HG02678 (cell line): Measurements from ENCODE around the gene TMED1.
"Not testable (repeated sequence)": the region's sequence is repeated elsewhere in the genome, so short reads cannot be mapped to it uniquely, and the experiment has no call there.

Experiments used
- ATAC-seq: cut with Tn5 transposase; IDR thresholded peaks from one replicate; pipeline ENCODE4 v1.9.1; 2021; ENCODE audit warnings: mild to moderate bottlenecking, moderate library complexity; ENCODE audit not compliant: unreplicated experiment

The TMED1 gene

DNA sequence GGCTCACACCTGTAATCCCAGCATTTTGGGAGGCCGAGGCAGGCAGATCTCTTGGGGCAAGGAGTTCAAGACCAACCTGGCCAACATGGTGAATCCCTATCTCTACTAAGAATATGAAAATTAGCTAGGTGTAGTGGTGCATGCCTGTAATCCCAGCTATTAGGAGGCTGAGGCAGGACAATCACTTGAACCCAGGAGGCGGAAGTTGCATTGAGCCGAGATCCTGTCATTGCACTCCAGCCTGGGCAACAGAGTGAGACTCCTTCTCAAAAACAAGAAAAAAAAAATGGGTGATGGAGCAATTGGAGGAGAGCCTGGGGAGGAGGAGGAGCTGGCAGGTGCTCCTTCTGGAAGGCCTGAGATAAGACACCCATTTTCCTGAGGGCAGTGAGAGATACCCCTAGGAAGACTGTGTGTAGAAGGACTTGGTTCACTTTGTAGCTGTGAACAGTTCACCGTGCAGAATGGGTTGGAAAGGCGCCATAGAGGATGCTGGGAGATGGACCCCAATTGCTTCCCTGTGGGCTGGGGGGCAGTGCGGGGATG is 26.6 kb upstream of the TMED1 start:
- ATAC-seq, result no peak

GRCh38 chr19:10861103-10861651 is 25.2 kb upstream of the TMED1 start:
- ATAC-seq, result no peak

DNA sequence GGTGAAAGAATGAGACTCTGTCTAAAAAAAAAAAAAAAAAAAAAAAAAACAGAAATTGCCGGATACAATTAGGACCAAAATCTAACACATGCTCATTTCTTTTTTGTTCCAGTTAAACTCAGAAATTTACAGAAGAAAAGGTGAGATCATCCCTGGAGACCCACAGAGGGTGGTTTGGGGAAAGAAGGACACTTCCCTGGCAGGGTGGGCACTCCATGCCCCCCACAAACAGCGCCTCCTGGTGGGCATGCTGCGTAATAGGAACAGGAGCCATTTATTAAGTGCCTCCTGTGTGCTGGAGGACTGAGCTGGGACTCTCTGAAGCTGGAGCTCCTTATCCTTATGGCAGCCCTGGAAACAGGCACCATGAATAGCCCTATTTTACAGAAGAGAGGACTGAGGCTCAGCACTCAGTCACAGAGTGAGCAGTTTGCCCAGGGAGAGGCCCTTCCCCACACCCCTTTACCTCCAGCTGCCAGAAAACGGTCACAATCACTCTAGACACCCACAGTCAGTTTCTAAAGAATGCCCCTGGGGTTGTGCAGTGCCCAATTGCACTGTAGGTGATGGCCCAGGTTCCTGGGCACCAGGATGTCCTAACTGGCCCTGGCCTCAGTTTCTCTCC is 22.3 kb upstream of the TMED1 start:
- ATAC-seq, result no peak

GRCh38 chr19:10856899-10857298 is 20.9 kb upstream of the TMED1 start:
- not testable (repeated sequence) for ATAC-seq

DNA sequence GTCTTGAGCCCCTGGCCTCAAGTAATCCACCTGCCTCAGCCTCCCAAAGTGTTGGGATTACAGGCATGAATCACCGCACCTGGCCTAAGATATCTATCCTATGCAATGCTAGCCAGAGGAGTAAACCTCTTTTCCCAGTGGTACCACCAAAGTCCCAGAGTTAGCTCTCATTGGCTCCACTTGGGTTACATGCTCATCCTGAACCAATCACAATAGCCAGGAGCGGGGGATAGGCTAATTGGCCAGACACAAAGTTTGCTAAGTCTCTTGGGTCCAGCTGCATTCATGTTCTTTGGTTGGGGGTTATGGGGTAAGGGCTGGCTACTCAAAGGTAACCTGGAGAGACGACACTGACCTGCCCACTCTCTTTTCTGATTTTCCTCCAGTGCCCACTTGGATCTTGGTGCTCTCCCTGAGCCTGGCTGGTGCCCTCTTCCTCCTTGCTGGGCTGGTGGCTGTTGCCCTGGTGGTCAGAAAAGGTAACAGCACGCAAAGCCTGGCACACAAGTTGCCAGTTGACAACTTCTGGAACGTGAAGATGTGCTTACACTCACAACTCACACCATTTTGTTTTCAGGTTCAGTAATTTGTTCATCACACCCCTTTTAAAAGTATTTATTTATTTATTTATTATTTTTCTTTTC is 20.0 kb upstream of the TMED1 start:
- no peak for ATAC-seq

DNA sequence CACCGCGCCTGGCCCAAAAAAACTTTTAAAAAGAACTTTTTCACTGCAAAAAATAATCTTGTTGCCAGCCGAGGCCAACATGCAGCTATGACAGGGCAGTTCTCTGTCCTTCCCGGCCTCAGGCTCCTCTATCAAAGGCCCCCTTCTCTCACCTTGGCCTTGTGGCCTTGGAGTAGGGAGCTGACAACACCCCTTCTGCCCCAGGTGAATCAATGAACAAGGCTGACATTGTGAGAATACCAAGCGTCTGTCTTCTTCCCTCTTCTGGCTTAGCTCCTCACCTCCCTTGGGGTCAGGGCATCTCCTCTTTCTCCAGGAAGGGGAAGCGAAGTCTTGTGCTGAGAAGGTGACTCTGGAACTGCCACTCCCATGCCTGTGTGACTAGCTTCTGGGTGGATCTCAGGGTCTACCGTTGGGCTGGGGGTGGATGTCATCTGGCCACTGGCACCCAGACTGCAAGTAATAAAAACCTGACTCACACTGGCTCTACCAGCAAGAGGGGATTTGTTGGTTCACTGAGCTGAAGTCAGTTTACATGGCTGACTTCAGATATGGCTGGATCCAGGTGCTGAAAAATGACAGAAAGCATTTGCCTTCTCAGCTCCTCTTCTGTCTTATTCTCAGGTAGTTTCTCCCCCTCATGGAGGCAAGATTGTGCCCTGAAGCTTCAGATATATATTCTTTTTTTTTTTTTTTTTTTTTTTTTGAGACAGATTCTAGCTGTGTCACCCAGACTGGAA is 18.5 kb upstream of the TMED1 start:
- ATAC-seq, result no peak

- ATAC-seq, result no peak
Measured at GRCh38 chr19:10852941-10853340, 16.9 kb upstream of the TMED1 start.

GRCh38 chr19:10852098-10852800 is 16.2 kb upstream of the TMED1 start:
- no peak for ATAC-seq

GRCh38 chr19:10850631-10851030 is 14.6 kb upstream of the TMED1 start:
- ATAC-seq, result no peak

DNA sequence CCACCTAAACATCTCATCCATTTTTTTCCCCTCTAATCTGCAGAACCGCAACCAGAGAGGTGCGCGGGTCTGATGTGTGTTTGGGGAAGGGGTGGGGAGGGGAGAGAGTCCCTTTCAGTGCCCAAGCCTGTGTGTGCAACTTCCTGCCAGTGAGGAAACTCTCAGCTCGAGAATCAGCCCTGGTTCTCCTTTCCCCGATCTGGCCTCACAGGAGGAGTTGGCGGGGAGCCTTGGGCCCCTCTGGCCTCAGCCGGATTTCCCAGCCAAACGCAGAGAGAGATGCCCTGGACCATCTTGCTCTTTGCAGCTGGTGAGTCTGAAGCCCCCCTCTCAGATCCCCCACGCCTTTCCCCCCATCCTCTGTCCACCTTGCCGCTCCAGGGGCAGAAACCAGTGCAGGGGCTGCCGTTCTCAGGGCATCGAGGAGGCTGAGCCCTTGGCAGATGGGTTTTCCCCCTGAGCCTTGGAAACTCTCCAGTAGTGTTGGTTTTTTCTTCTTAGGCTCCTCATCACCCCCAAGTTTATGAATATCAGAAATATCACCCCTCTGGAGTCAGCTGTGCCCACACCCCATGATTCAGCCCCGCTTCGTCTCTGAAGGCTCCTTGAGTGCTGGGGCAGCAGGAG is 12.3 kb upstream of the TMED1 start, which contains the start of gene C19orf38:
Gene C19orf38 (plus strand): TSS at position 186 of the 627 bp plus-strand sequence. CDS start 94 bp downstream, at position 280.
- no peak for ATAC-seq

- no peak for ATAC-seq
Measured at GRCh38 chr19:10846500-10847202, 10.6 kb upstream of the TMED1 start.

- ATAC-seq, result no peak
Measured at GRCh38 chr19:10842788-10843187, 6.8 kb upstream of the TMED1 start.

GRCh38 chr19:10839114-10840050 is 3.4 kb upstream of the TMED1 start:
- no peak for ATAC-seq

- no peak for ATAC-seq
Measured at GRCh38 chr19:10838377-10838776, 2.4 kb upstream of the TMED1 start.

GRCh38 chr19:10837649-10838048 is 1.6 kb upstream of the TMED1 start:
- not testable (repeated sequence) for ATAC-seq

- ATAC-seq, result no peak
Measured at GRCh38 chr19:10836479-10837330, 693 bp upstream of the TMED1 start.

- ATAC-seq, result no peak
Measured at GRCh38 chr19:10835089-10835753, 791 bp downstream of the TMED1 start.
